Keratinocyte (primary cell): ENCODE results near the gene ROS1. TPM values are rescaled to one million over a fixed set of nuclear protein-coding genes. Genes with fewer than 3 reads are reported as not detected.

ENCODE experiments used
- DNase-seq: peaks from one replicate; pipeline ENCODE4 v3.0.0-alpha.2; 2011; ENCODE audit warnings: low read depth, missing footprints, low spot score
- FAIRE-seq: peaks from 2 replicates; lab custom pipeline; 2011; peaks lifted over from hg19 to GRCh38; lab: Jason Lieb, UNC
- H2AFZ ChIP-seq: 2 replicates; pipeline ENCODE4 v1.6.0; 2012; ENCODE audit warnings: low read length, control low read depth, inconsistent platforms; ENCODE audit not compliant: control insufficient read depth
- H3K27ac ChIP-seq: 2 replicates; pipeline ENCODE4 v1.5.1; 2011; ENCODE audit warnings: low read length; ENCODE audit not compliant: control insufficient read depth, insufficient read depth
- H3K27me3 ChIP-seq: 3 replicates; pipeline ENCODE4 v1.6.0; 2011; ENCODE audit warnings: low read length; ENCODE audit not compliant: control insufficient read depth, insufficient read depth; ENCODE audit errors: extremely low read depth
- H3K36me3 ChIP-seq, 2 experiments: 2 replicates in 1 of 2; 3 replicates in 1 of 2; pipeline ENCODE4 v1.5.1; 2011; ENCODE audit warnings: low read length in 2 of 2, mild to moderate bottlenecking in 1 of 2; ENCODE audit not compliant: control insufficient read depth in 2 of 2, insufficient read depth in 2 of 2; ENCODE audit errors: extremely low read depth in 1 of 2
- H3K4me1 ChIP-seq: 3 replicates; pipeline ENCODE4 v1.5.1; 2011; ENCODE audit warnings: low read length; ENCODE audit not compliant: control insufficient read depth, insufficient read depth; ENCODE audit errors: extremely low read depth
- H3K4me2 ChIP-seq: 3 replicates; pipeline ENCODE4 v1.6.0; 2011; ENCODE audit warnings: low read depth, low read length; ENCODE audit not compliant: control insufficient read depth, insufficient read depth; ENCODE audit errors: extremely low read depth
- H3K4me3 ChIP-seq, 3 experiments: fragments of 200-600 bp in 1 of 3; sonication (generic) in 1 of 3; 2 replicates in 2 of 3; 3 replicates in 1 of 3; pipeline ENCODE4 v1.5.1; 2011 to 2016; ENCODE audit warnings: low read length in 3 of 3, mild to moderate bottlenecking in 3 of 3, control low read depth in 2 of 3, inconsistent platforms in 1 of 3, low read depth in 1 of 3, mixed read lengths in 1 of 3, mixed run types in 1 of 3, moderate library complexity in 1 of 3; ENCODE audit not compliant: control insufficient read depth in 2 of 3, insufficient read depth in 2 of 3; ENCODE audit errors: extremely low read depth in 1 of 3
- H3K79me2 ChIP-seq: 2 replicates; pipeline ENCODE4 v1.6.0; 2012; ENCODE audit warnings: low read length; ENCODE audit not compliant: control insufficient read depth, insufficient read depth
- H3K9ac ChIP-seq: 3 replicates; pipeline ENCODE4 v1.6.0; 2011; ENCODE audit warnings: low read length; ENCODE audit not compliant: control insufficient read depth, insufficient read depth; ENCODE audit errors: extremely low read depth
- H3K9me1 ChIP-seq: 3 replicates; pipeline ENCODE4 v1.6.0; 2011; ENCODE audit warnings: low read length; ENCODE audit not compliant: control insufficient read depth, insufficient read depth; ENCODE audit errors: extremely low read depth
- H3K9me3 ChIP-seq: 2 replicates; pipeline ENCODE4 v1.5.1; 2012; ENCODE audit warnings: low read depth, low read length; ENCODE audit not compliant: control insufficient read depth
- H4K20me1 ChIP-seq: 3 replicates; pipeline ENCODE4 v1.6.0; 2011; ENCODE audit warnings: low read length; ENCODE audit not compliant: control insufficient read depth, insufficient read depth; ENCODE audit errors: extremely low read depth
- CTCF ChIP-seq, 3 experiments: IDR thresholded peaks in 1 of 3; conservative IDR thresholded peaks in 1 of 3; optimal IDR thresholded peaks in 1 of 3; 2 replicates in 2 of 3; 3 replicates in 1 of 3; pipeline versions ENCODE3 to v1.5.1; 2011; ENCODE audit warnings: low read length in 3 of 3, mild to moderate bottlenecking in 3 of 3, moderate library complexity in 2 of 3, control low read depth in 1 of 3, inconsistent platforms in 1 of 3; ENCODE audit not compliant: insufficient read depth in 2 of 3; ENCODE audit errors: extremely low read depth in 1 of 3
- EZH2 ChIP-seq: IDR thresholded peaks from one replicate; pipeline ENCODE4 v1.6.1; 2012; ENCODE audit warnings: inconsistent platforms, mild to moderate bottlenecking, low read length, moderate library complexity
- dilution Hi-C: fragments of 300-500 bp; cut with MboI; formaldehyde crosslinking; loops from one replicate; pipeline ENCODE4 v1.7.0; 2020; ENCODE audit warnings: low sequenced_read_pairs; ENCODE audit not compliant: extremely low pct_ligation_motif_present
- polyA plus RNA-seq, 5 experiments: library from polyadenylated mRNA; depleted of rRNA in 3 of 5; stranded (reverse) in 3 of 5; stranded (forward) in 1 of 5; unstranded in 1 of 5; fragments of >200 nt; gene quantifications; 1 replicate in 1 of 5; 2 replicates in 3 of 5; 3 replicates in 1 of 5; pipeline versions ENCODE4 v1.2.1 to v1.2.3, GENCODE V29; 2011 to 2012; ENCODE audit warnings: missing spikeins in 2 of 5, low read depth in 1 of 5, low replicate concordance in 1 of 5

ROS1 gene
- polyA plus RNA-seq, 1 donor (not counting 4 experiments of a cell fraction or from before 2014, with no cell fraction given), result 0.16 TPM

GRCh38 chr6:117441824-117442264 lies 16.1 kb upstream of the ROS1 start:
- no peaks in the 10 kb centered on the region for H3K36me3 ChIP-seq
- no peaks in the 10 kb centered on the region for H4K20me1 ChIP-seq
- TF ChIP-seq CTCF (optimal IDR thresholded peaks at IDR 0.05 in 1 of 3, IDR thresholded peaks at IDR 0.05 in 1 of 3, conservative IDR thresholded peaks at IDR 0.05 in 1 of 3; ENCODE audit: extremely low read depth in 1 of 3, insufficient read depth in 2 of 3, low read length in 3 of 3) (no peak), EZH2 (no peak)
- no peaks in the 10 kb centered on the region for H3K27me3 ChIP-seq
- no peaks in the 10 kb centered on the region for H3K9me1 ChIP-seq
- no peak overlapping the region for H2AFZ ChIP-seq
- H3K9me3 ChIP-seq, result peaks cover 10% of the 10 kb centered on the region
- no peak overlapping the region for H3K4me2 ChIP-seq
- no peak overlapping the region for H3K4me3 ChIP-seq
- peaks cover 24% of the 10 kb centered on the region for H3K4me1 ChIP-seq
- dilution Hi-C loops, result no loop called here
- DNase-seq, result no peak
- FAIRE-seq, result peak; percentile 17
- peak overlapping the region; percentile 72 for H3K27ac ChIP-seq
- H3K9ac ChIP-seq, result no peak overlapping the region
- no peaks in the 10 kb centered on the region for H3K79me2 ChIP-seq

GRCh38 chr6:117440706-117441525 lies 15.2 kb upstream of the ROS1 start:
- Histone ChIP-seq H3K4me2 (peak overlapping the region; percentile 14), H2AFZ (peak overlapping the region; percentile 23), H3K79me2 (no peaks in the 10 kb centered on the region), H3K36me3 (no peaks in the 10 kb centered on the region), H3K27ac (peak overlapping the region; percentile 72), H3K4me3 (no peak overlapping the region), H3K9ac (peak overlapping the region; percentile 16), H4K20me1 (no peaks in the 10 kb centered on the region), H3K9me3 (peaks cover 10% of the 10 kb centered on the region), H3K9me1 (no peaks in the 10 kb centered on the region), H3K4me1 (peaks cover 23% of the 10 kb centered on the region), H3K27me3 (no peaks in the 10 kb centered on the region)
- dilution Hi-C loops, result no loop called here
- TF ChIP-seq CTCF (optimal IDR thresholded peaks at IDR 0.05 in 1 of 3, IDR thresholded peaks at IDR 0.05 in 1 of 3, conservative IDR thresholded peaks at IDR 0.05 in 1 of 3; ENCODE audit: extremely low read depth in 1 of 3, insufficient read depth in 2 of 3, low read length in 3 of 3) (no peak), EZH2 (no peak)
- FAIRE-seq (peak; percentile 67), DNase-seq (peak; percentile 94)
